ENCODE data around the gene SCGB1D1.

DNA sequence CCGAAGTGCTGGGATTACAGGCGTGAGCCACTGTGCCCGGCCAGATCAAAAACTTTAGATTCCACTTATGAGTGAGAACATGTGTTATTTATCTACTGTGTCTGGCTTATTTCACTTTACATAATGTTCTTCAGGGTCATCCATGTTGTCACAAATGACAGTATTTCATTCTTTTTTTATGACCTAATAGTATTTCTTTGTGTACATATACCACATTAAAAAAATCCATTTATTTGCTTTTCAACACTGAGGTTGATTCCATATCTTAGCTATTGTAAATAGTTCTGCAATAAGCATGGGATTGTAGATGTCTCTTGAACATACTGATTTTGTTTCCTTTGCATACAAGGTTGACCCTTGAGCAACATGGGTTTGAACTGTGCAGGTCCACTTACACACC is 13.2 kb upstream of the SCGB1D1 start:
- no peak for TF ChIP-seq EZH2 (IDR thresholded peaks at IDR 0.05; ENCODE audit: low read depth)
- TF ChIP-seq, protein P1, sequence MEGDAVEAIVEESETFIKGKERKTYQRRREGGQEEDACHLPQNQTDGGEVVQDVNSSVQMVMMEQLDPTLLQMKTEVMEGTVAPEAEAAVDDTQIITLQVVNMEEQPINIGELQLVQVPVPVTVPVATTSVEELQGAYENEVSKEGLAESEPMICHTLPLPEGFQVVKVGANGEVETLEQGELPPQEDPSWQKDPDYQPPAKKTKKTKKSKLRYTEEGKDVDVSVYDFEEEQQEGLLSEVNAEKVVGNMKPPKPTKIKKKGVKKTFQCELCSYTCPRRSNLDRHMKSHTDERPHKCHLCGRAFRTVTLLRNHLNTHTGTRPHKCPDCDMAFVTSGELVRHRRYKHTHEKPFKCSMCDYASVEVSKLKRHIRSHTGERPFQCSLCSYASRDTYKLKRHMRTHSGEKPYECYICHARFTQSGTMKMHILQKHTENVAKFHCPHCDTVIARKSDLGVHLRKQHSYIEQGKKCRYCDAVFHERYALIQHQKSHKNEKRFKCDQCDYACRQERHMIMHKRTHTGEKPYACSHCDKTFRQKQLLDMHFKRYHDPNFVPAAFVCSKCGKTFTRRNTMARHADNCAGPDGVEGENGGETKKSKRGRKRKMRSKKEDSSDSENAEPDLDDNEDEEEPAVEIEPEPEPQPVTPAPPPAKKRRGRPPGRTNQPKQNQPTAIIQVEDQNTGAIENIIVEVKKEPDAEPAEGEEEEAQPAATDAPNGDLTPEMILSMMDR (conservative IDR thresholded peaks at IDR 0.05): no peak
